Mucosa of descending colon (tissue), 3 donors: ENCODE data around the gene FOXP4. TPM values are rescaled to one million over a fixed set of nuclear protein-coding genes. Genes with fewer than 3 reads are reported as not detected.

Experiments
- ATAC-seq: fragments of 200-7000 bp; cut with Tn5 transposase; one replicate; pipeline ENCODE4 v1.9.1; 2020; ENCODE audit warnings: mild to moderate bottlenecking, moderate library complexity
- DNase-seq, 3 donors: peaks; one replicate each; pipeline ENCODE4 v3.0.0-alpha.2; 2020
- H3K36me3 ChIP-seq: fragments of 200-600 bp; one replicate; pipeline ENCODE4 v1.8.0; 2021; ENCODE audit warnings: low read depth, mild to moderate bottlenecking
- H3K4me1 ChIP-seq: fragments of 200-600 bp; one replicate; pipeline ENCODE4 v1.8.0; 2021; ENCODE audit warnings: low read depth, mild to moderate bottlenecking
- H3K4me3 ChIP-seq: fragments of 200-600 bp; one replicate; pipeline ENCODE4 v1.8.0; 2021; ENCODE audit warnings: mild to moderate bottlenecking
- H3K9me3 ChIP-seq: fragments of 200-600 bp; one replicate; pipeline ENCODE4 v1.8.0; 2021; ENCODE audit warnings: mild to moderate bottlenecking
- intact Hi-C, 2 donors: fragments of 100-400 bp; cut with DNase I in 1 of 2; cut with micrococcal nuclease in 1 of 2; formaldehyde crosslinking; loops; one replicate each; pipeline versions ENCODE4 v1.11.0 to v1.11.1; 2022; cut with DNase I, micrococcal nuclease
- total RNA-seq, 3 donors: library from RNA; stranded (reverse); fragmentation: NEBNext Ultra II Directional in 2 of 3; extraction: Animal tissue kit (Norgen Biotek cat#: 25700) in 2 of 3; gene quantifications; one replicate each; pipeline versions ENCODE4 v1.2.1 to v1.2.4, GENCODE V29; 2021 to 2023
- TF ChIP-seq, protein P1 (sequence below): fragments of 200-600 bp; IDR thresholded peaks from one replicate; pipeline ENCODE4 v1.8.0; 2022; ENCODE audit warnings: antibody characterized with exemption, mild to moderate bottlenecking
- donor health status: DM: no; HTN: no; CAD: no; lungs with moderate emphysema.
- donor health status: DM: no; HTN: no; CAD: no.
- donor health status: DM: no; HTN: yes; CAD: no.

FOXP4 gene
- total RNA-seq, 3 donors from 2014 or later: 31.5 to 34.9 (median 33.8) TPM

- no peak for ATAC-seq
- Histone ChIP-seq H3K9me3 (no peaks in the 10 kb centered on the region), H3K4me1 (peaks cover 5% of the 10 kb centered on the region), H3K36me3 (no peaks in the 10 kb centered on the region), H3K4me3 (no peak overlapping the region)
- intact Hi-C loops: no loop called here
- TF ChIP-seq, protein P1, sequence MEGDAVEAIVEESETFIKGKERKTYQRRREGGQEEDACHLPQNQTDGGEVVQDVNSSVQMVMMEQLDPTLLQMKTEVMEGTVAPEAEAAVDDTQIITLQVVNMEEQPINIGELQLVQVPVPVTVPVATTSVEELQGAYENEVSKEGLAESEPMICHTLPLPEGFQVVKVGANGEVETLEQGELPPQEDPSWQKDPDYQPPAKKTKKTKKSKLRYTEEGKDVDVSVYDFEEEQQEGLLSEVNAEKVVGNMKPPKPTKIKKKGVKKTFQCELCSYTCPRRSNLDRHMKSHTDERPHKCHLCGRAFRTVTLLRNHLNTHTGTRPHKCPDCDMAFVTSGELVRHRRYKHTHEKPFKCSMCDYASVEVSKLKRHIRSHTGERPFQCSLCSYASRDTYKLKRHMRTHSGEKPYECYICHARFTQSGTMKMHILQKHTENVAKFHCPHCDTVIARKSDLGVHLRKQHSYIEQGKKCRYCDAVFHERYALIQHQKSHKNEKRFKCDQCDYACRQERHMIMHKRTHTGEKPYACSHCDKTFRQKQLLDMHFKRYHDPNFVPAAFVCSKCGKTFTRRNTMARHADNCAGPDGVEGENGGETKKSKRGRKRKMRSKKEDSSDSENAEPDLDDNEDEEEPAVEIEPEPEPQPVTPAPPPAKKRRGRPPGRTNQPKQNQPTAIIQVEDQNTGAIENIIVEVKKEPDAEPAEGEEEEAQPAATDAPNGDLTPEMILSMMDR: no peak
- DNase-seq: no peak
Observed at GRCh38 chr6:41633056-41633634, 87.0 kb downstream of the FOXP4 start.

DNA sequence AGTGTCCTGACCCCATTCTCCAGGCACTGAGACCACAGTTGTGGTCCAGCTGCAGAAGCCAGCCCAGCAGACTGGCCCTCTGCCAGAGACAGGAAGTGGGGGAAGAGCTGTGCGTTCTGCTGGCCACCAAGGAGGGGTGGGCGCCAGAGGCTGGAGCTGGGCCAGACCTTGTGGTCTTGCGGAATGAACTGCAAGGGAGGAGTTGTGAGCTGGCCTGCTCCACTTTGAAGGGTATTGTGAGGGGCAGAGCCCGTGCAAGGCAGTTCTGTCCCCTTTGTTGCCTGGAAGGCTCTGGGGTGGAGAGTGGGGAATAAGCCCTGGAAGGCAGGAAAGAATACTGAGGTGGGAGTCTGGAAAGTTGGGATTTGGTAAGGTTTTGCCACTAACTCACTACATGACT lies 88.5 kb downstream of the FOXP4 start:
- Histone ChIP-seq H3K4me3 (no peak overlapping the region), H3K36me3 (no peaks in the 10 kb centered on the region), H3K9me3 (no peaks in the 10 kb centered on the region), H3K4me1 (peaks cover 10% of the 10 kb centered on the region)
- TF ChIP-seq, protein P1: no peak
- no peak for DNase-seq
- intact Hi-C loops: no loop called here
- no peak for ATAC-seq

DNA sequence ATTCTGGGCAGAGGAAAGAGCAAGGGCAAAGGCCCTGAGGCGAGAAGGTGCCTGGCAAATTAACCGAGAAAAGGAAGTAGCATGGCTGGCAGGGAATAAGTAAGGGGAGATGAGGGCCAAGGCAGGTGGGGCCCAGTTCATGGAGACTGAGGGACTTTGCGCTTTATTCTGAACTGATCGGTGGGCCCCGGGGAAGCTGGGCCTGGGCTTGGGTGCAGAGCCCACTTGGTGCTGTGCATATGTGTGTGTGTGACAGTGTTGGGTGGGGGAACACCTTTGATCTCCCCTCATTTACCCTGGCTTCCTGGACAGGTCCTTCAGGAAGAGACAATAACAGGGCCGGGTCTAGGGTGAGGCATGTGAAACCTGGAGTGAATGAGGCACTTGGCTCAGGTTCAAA lies 89.2 kb downstream of the FOXP4 start:
- no peak overlapping the region for H3K4me3 ChIP-seq
- intact Hi-C loops: no loop called here
- H3K36me3 ChIP-seq: no peaks in the 10 kb centered on the region
- ATAC-seq (no peak), DNase-seq (no peak)
- TF ChIP-seq, protein P1: no peak
- H3K9me3 ChIP-seq: no peaks in the 10 kb centered on the region
- peaks cover 10% of the 10 kb centered on the region for H3K4me1 ChIP-seq

- DNase-seq: peak in 2 of 3 donors; percentile 66 to 76
- ATAC-seq: peak; percentile 97
- H3K4me3 ChIP-seq: no peak overlapping the region
- peaks cover 10% of the 10 kb centered on the region for H3K4me1 ChIP-seq
- no peaks in the 10 kb centered on the region for H3K9me3 ChIP-seq
- TF ChIP-seq, protein P1: no peak
- H3K36me3 ChIP-seq: no peaks in the 10 kb centered on the region
- intact Hi-C loops: no loop called here
Observed at GRCh38 chr6:41636833-41637193, 90.6 kb downstream of the FOXP4 start.

DNA sequence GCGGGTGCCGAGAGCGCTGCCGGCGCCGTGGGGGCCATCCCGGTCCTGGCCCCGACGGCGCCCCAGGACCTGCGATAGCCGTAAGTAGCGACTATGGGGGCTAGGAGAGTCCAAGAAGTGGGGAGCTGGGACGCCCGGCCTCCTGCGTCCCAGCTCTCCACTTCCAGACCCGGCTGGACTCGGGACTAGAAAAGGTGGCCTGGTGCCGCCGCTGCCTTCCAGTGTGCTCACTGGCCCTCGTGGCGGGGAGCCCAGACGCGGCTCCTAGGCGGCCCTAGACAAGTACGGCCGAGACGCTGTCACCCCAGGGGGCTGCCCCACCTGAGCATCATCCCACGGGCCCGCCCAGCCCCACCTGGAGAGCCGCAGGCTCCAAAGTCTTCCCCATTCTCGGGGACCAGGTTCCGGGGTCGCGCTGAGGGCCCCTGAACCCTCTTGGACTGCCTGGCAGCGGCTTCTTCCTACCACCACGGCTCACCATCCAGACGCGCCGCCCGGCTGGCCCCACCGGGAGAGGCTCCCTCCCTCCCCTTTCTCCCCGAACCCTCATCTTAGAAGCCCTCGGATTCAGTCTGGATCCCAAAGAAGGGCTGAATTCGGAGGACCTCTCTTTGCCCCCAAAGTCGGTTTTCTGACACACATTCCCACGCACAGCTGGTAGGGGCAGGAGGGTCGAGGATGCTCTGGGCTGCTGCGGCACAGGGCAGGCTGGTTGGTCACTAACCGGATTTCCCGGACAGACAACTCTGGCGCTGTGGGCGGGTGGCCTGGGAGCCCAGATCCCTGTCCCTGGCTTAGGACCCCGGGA lies 91.2 kb downstream of the FOXP4 start:
- ATAC-seq (peak; percentile 47), DNase-seq (no peak)
- TF ChIP-seq, protein P1: no peak
- peaks cover 10% of the 10 kb centered on the region for H3K4me1 ChIP-seq
- H3K4me3 ChIP-seq: no peak overlapping the region
- intact Hi-C loops: no loop called here
- no peaks in the 10 kb centered on the region for H3K36me3 ChIP-seq
- no peaks in the 10 kb centered on the region for H3K9me3 ChIP-seq
